Neural cell (in vitro differentiated cells): ENCODE data around the gene XBP1.

Experiments
- CTCF ChIP-seq: fragments of 450-650 bp; IDR thresholded peaks from 2 replicates; pipeline ENCODE4 v1.5.1; 2014; ENCODE audit warnings: antibody characterized with exemption, mild to moderate bottlenecking, moderate library complexity; ENCODE audit not compliant: poor library complexity, severe bottlenecking
- EP300 ChIP-seq: fragments of 450-650 bp; conservative IDR thresholded peaks from 2 replicates; pipeline ENCODE4 v1.6.1; 2014; ENCODE audit warnings: antibody characterized with exemption, mild to moderate bottlenecking, moderate library complexity; ENCODE audit not compliant: poor library complexity, severe bottlenecking
- EZH2 ChIP-seq: fragments of 200-600, 300-800 bp; shearing (Covaris generic), sonication (generic); IDR thresholded peaks from 2 replicates; pipeline ENCODE4 v1.6.1; 2014; ENCODE audit warnings: antibody characterized with exemption, low read length, borderline replicate concordance, mild to moderate bottlenecking; ENCODE audit not compliant: insufficient read depth, poor library complexity, severe bottlenecking
- POLR2AphosphoS5 ChIP-seq: IDR thresholded peaks from 2 replicates; pipeline ENCODE4 v1.6.1; 2012
- RAD21 ChIP-seq: fragments of 450-650 bp; conservative IDR thresholded peaks from 2 replicates; pipeline ENCODE4 v1.6.1; 2014; ENCODE audit warnings: antibody characterized with exemption, mild to moderate bottlenecking, moderate library complexity
- SMC3 ChIP-seq: fragments of 450-650 bp; conservative IDR thresholded peaks from 2 replicates; pipeline ENCODE4 v1.6.1; 2014; ENCODE audit warnings: antibody characterized with exemption, mild to moderate bottlenecking, moderate library complexity; ENCODE audit not compliant: poor library complexity
- TAF1 ChIP-seq: IDR thresholded peaks from 2 replicates; pipeline ENCODE4 v1.6.1; 2012; ENCODE audit warnings: low read depth
- TF ChIP-seq, protein P1 (sequence below): IDR thresholded peaks from 2 replicates; pipeline ENCODE4 v1.6.1; 2012; ENCODE audit warnings: borderline replicate concordance

GRCh38 chr22:28810821-28811491 is 10.6 kb upstream of the XBP1 start:
- TF ChIP-seq EZH2 (no peak), EP300 (no peak), CTCF (no peak), POLR2AphosphoS5 (no peak), SMC3 (no peak), RAD21 (no peak), TAF1 (no peak)
- TF ChIP-seq, protein P1, sequence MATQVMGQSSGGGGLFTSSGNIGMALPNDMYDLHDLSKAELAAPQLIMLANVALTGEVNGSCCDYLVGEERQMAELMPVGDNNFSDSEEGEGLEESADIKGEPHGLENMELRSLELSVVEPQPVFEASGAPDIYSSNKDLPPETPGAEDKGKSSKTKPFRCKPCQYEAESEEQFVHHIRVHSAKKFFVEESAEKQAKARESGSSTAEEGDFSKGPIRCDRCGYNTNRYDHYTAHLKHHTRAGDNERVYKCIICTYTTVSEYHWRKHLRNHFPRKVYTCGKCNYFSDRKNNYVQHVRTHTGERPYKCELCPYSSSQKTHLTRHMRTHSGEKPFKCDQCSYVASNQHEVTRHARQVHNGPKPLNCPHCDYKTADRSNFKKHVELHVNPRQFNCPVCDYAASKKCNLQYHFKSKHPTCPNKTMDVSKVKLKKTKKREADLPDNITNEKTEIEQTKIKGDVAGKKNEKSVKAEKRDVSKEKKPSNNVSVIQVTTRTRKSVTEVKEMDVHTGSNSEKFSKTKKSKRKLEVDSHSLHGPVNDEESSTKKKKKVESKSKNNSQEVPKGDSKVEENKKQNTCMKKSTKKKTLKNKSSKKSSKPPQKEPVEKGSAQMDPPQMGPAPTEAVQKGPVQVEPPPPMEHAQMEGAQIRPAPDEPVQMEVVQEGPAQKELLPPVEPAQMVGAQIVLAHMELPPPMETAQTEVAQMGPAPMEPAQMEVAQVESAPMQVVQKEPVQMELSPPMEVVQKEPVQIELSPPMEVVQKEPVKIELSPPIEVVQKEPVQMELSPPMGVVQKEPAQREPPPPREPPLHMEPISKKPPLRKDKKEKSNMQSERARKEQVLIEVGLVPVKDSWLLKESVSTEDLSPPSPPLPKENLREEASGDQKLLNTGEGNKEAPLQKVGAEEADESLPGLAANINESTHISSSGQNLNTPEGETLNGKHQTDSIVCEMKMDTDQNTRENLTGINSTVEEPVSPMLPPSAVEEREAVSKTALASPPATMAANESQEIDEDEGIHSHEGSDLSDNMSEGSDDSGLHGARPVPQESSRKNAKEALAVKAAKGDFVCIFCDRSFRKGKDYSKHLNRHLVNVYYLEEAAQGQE, result no peak
